ENCODE measurements around the gene DYRK1A. TPM values are rescaled to one million over a fixed set of nuclear protein-coding genes. Genes with fewer than 3 reads are reported as not detected.
A peak's percentile ranks its signal among the peaks of the same experiment; 100 is the strongest.

Gene DYRK1A
- total and polyA plus RNA-seq, 7 donors, result 21.5 to 105 (median 79.9) TPM

GRCh38 chr21:37566790-37567615, 200.4 kb downstream of the DYRK1A start:
- Histone ChIP-seq H3K27me3 (ENCODE audit: insufficient read depth in 3 of 3, low read length in 2 of 3) (no peaks in the 10 kb centered on the region), H3K4me3 (peak overlapping the region; percentile 3), H3K36me3 (ENCODE audit: insufficient read depth in 1 of 2, low read depth in 1 of 2) (no peaks in the 10 kb centered on the region), H3K9me3 (no peaks in the 10 kb centered on the region), H3K4me1 (peaks cover 27% of the 10 kb centered on the region), H3K27ac (peak overlapping the region; percentile 97)
- ATAC-seq, result peak; percentile 17 to 51 (median 48)
- peak; percentile 23 to 74 for DNase-seq
- TF ChIP-seq CTCF (IDR thresholded peaks at IDR 0.05), result no peak
- intact Hi-C loops (cut with DNase I), result no loop called here
- WGBS, 3 donors, result 54 to 58% (median 58%) methylated on average over 14 of the region's 14 CpGs

- ATAC-seq (no peak), DNase-seq (no peak)
- H3K4me3 ChIP-seq, result no peak overlapping the region
- H3K27me3 ChIP-seq (ENCODE audit: insufficient read depth in 3 of 3, low read length in 2 of 3), result no peaks in the 10 kb centered on the region
- intact Hi-C loops (cut with DNase I), result no loop called here
- no peak for TF ChIP-seq CTCF (IDR thresholded peaks at IDR 0.05)
- no peaks in the 10 kb centered on the region for H3K9me3 ChIP-seq
- no peaks in the 10 kb centered on the region for H3K36me3 ChIP-seq (ENCODE audit: insufficient read depth in 1 of 2, low read depth in 1 of 2)
- 79 to 82% (median 82%) methylated on average over 6 of the region's 6 CpGs for WGBS, 3 donors
- peak overlapping the region; percentile 97 for H3K27ac ChIP-seq
- peaks cover 19% of the 10 kb centered on the region for H3K4me1 ChIP-seq
Measured at GRCh38 chr21:37568415-37568814, 201.8 kb downstream of the DYRK1A start.

GRCh38 chr21:37568916-37569315, 202.3 kb downstream of the DYRK1A start:
- peaks cover 19% of the 10 kb centered on the region for H3K4me1 ChIP-seq
- intact Hi-C loops (cut with DNase I), result no loop called here
- peak overlapping the region; percentile 97 for H3K27ac ChIP-seq
- 64 to 70% (median 68%) methylated on average over 5 of the region's 5 CpGs for WGBS, 3 donors
- H3K36me3 ChIP-seq (ENCODE audit: insufficient read depth in 1 of 2, low read depth in 1 of 2), result no peaks in the 10 kb centered on the region
- H3K4me3 ChIP-seq, result no peak overlapping the region
- ATAC-seq (no peak), DNase-seq (no peak)
- no peaks in the 10 kb centered on the region for H3K9me3 ChIP-seq
- no peak for TF ChIP-seq CTCF (IDR thresholded peaks at IDR 0.05)
- H3K27me3 ChIP-seq (ENCODE audit: insufficient read depth in 3 of 3, low read length in 2 of 3), result no peaks in the 10 kb centered on the region

GRCh38 chr21:37571442-37571841, 204.9 kb downstream of the DYRK1A start:
- ATAC-seq (no peak), DNase-seq (no peak)
- Histone ChIP-seq H3K9me3 (no peaks in the 10 kb centered on the region), H3K4me3 (no peak overlapping the region), H3K36me3 (ENCODE audit: insufficient read depth in 1 of 2, low read depth in 1 of 2) (no peaks in the 10 kb centered on the region), H3K27ac (no peak overlapping the region), H3K4me1 (peaks cover 10% of the 10 kb centered on the region), H3K27me3 (ENCODE audit: insufficient read depth in 3 of 3, low read length in 2 of 3) (no peaks in the 10 kb centered on the region)
- 81 to 85% (median 82%) methylated on average over 6 of the region's 6 CpGs for WGBS, 3 donors
- intact Hi-C loops (cut with DNase I), result no loop called here
- no peak for TF ChIP-seq CTCF (IDR thresholded peaks at IDR 0.05)

Data from psoas muscle (tissue), 8 donors.